ENCODE data around the gene CDH26. TPM values are rescaled to one million over a fixed set of nuclear protein-coding genes. Genes with fewer than 3 reads are reported as not detected.

Gene CDH26
- polyA plus RNA-seq, 3 donors, result 1.3 to 3.0 (median 2.0) TPM

DNA sequence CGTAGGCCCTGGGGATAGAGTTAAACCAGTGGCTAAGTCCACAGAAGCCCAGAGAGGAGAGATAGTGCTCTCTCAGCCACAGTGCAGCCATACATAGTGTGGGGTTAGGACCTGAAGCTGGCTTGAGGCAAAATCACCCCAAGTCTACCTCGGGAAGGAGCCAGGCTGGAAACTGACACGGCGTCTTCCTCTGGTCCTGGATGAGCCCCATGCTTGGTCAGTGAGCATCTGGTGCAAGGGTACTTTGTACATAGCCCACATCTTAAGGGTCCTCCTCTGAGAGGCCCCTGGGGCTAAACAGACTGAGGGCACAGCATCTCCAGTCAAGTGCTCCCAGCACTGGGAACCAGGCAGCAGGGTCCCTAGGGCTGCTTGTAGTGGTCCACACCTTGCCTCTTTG lies 45.6 kb downstream of the CDH26 start:
- no peak overlapping the region for H3K4me3 ChIP-seq (replicated peaks in 1 of 3; ENCODE audit: low read depth in 2 of 3, low read length in 3 of 3)
- H3K9me3 Mint-ChIP-seq, result peaks cover 0 to 3% (median 0%) of the 10 kb centered on the region in 7 donors
- peaks cover 0 to 2% (median 1%) of the 10 kb centered on the region in 3 donors for H3K27me3 Mint-ChIP-seq (ENCODE audit: low read depth in 3 of 3)
- H3K9ac ChIP-seq (ENCODE audit: insufficient read depth, low read length, poor library complexity, severe bottlenecking), result no peak overlapping the region
- no peaks in the 10 kb centered on the region for H3K36me3 ChIP-seq (replicated peaks in 1 of 2; ENCODE audit: control insufficient read depth in 1 of 2, insufficient read depth in 2 of 2, low read length in 2 of 2)
- H3K9me3 ChIP-seq (replicated peaks in 1 of 2; ENCODE audit: control insufficient read depth in 1 of 2, insufficient read depth in 1 of 2, low read length in 2 of 2), result no peaks in the 10 kb centered on the region
- no peaks in the 10 kb centered on the region for H3K79me2 ChIP-seq (ENCODE audit: insufficient read depth, low read length)
- peaks cover 42% of the 10 kb centered on the region for H3K4me1 Mint-ChIP-seq
- no peak overlapping the region for H3K4me2 ChIP-seq (replicated peaks; ENCODE audit: extremely low read depth, low read length, poor library complexity, severe bottlenecking)
- no peaks in the 10 kb centered on the region for H4K20me1 ChIP-seq (ENCODE audit: insufficient read depth, low read length)
- H3K36me3 Mint-ChIP-seq, result peaks cover 14 to 15% of the 10 kb centered on the region in 2 donors
- 100% methylated on average over 4 of the region's 4 CpGs for WGBS (ENCODE audit: insufficient coverage)
- no peaks in the 10 kb centered on the region for H3K27me3 ChIP-seq (ENCODE audit: control insufficient read depth in 2 of 2, insufficient read depth in 2 of 2, low read length in 2 of 2)
- DNase-seq, result no peak
- H2AFZ ChIP-seq (ENCODE audit: insufficient read depth, low read depth, low read length, poor library complexity, severe bottlenecking), result no peak overlapping the region
- peaks cover 36 to 41% of the 10 kb centered on the region in 2 donors for H3K4me1 ChIP-seq (ENCODE audit: control insufficient read depth in 1 of 2, insufficient read depth in 2 of 2, low read length in 2 of 2)
- TF ChIP-seq, protein P1, sequence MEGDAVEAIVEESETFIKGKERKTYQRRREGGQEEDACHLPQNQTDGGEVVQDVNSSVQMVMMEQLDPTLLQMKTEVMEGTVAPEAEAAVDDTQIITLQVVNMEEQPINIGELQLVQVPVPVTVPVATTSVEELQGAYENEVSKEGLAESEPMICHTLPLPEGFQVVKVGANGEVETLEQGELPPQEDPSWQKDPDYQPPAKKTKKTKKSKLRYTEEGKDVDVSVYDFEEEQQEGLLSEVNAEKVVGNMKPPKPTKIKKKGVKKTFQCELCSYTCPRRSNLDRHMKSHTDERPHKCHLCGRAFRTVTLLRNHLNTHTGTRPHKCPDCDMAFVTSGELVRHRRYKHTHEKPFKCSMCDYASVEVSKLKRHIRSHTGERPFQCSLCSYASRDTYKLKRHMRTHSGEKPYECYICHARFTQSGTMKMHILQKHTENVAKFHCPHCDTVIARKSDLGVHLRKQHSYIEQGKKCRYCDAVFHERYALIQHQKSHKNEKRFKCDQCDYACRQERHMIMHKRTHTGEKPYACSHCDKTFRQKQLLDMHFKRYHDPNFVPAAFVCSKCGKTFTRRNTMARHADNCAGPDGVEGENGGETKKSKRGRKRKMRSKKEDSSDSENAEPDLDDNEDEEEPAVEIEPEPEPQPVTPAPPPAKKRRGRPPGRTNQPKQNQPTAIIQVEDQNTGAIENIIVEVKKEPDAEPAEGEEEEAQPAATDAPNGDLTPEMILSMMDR (IDR thresholded peaks at IDR 0.05), result no peak
- no peak overlapping the region for H3K27ac ChIP-seq (ENCODE audit: low read depth in 1 of 2, low read length in 2 of 2)
- H3K4me3 Mint-ChIP-seq, result no peak overlapping the region
- H3K27ac Mint-ChIP-seq, result no peak overlapping the region
- intact Hi-C loops (cut with micrococcal nuclease), result no loop called here

DNA sequence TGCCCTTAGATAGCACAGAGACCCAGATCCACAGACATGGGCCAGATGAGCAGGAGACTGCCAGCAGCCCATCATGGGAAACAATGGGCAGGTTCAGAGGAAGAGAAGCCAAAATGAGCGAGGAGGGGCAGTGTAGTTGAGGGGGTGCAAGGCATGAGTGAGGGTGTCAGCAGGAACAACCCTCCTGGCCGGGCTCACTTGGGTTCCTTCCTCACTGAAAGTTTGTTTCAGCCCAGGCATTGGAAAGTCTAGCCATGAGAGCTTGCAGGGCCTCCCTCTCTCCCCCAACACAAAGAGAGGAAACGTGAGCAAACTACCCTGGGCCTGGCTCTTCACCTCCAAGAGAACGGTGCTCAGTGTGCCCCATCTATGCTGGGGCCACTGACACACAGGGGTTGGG lies 48.0 kb downstream of the CDH26 start:
- H3K4me3 ChIP-seq (replicated peaks in 1 of 3; ENCODE audit: low read depth in 2 of 3, low read length in 3 of 3), result no peak overlapping the region
- TF ChIP-seq, protein P1 (IDR thresholded peaks at IDR 0.05), result no peak

More for the DNA sequence above, 48.0 kb downstream of the CDH26 start:
- Histone ChIP-seq H3K9me3 (replicated peaks in 1 of 2; ENCODE audit: control insufficient read depth in 1 of 2, insufficient read depth in 1 of 2, low read length in 2 of 2) (no peaks in the 10 kb centered on the region), H3K79me2 (ENCODE audit: insufficient read depth, low read length) (no peaks in the 10 kb centered on the region), H3K36me3 (replicated peaks in 1 of 2; ENCODE audit: control insufficient read depth in 1 of 2, insufficient read depth in 2 of 2, low read length in 2 of 2) (no peaks in the 10 kb centered on the region), H3K27me3 (ENCODE audit: control insufficient read depth in 2 of 2, insufficient read depth in 2 of 2, low read length in 2 of 2) (no peaks in the 10 kb centered on the region), H3K4me2 (replicated peaks; ENCODE audit: extremely low read depth, low read length, poor library complexity, severe bottlenecking) (no peak overlapping the region), H3K4me1 (ENCODE audit: control insufficient read depth in 1 of 2, insufficient read depth in 2 of 2, low read length in 2 of 2) (peaks cover 27 to 32% of the 10 kb centered on the region in 2 donors), H3K9ac (ENCODE audit: insufficient read depth, low read length, poor library complexity, severe bottlenecking) (no peak overlapping the region), H3K27ac (ENCODE audit: low read depth in 1 of 2, low read length in 2 of 2) (no peak overlapping the region), H2AFZ (ENCODE audit: insufficient read depth, low read depth, low read length, poor library complexity, severe bottlenecking) (no peak overlapping the region), H4K20me1 (ENCODE audit: insufficient read depth, low read length) (no peaks in the 10 kb centered on the region)
- intact Hi-C loops (cut with micrococcal nuclease), result loop anchor here in 1 of 2 donors (5.0 kb wide), 1 partner anchor 36 kb away; no protein-coding TSS in a partner anchor
- Mint-ChIP-seq H3K27me3 (ENCODE audit: low read depth in 3 of 3) (peaks cover 0 to 2% (median 1%) of the 10 kb centered on the region in 3 donors), H3K4me3 (no peak overlapping the region), H3K36me3 (peaks cover 10 to 18% of the 10 kb centered on the region in 2 donors), H3K9me3 (peaks cover 0 to 3% (median 0%) of the 10 kb centered on the region in 7 donors), H3K4me1 (peaks cover 41% of the 10 kb centered on the region), H3K27ac (peak overlapping the region in 2 of 7 donors; percentile 20 to 42)
- 100% methylated on average over 2 of the region's 4 CpGs for WGBS (ENCODE audit: insufficient coverage)
- no peak for DNase-seq
